HL-60 (cell line): Measurements from ENCODE around the gene SPINK8.

Source experiments
- CTCF ChIP-seq: IDR thresholded peaks from one replicate; pipeline ENCODE4 v1.5.1; 2011; ENCODE audit warnings: low read length, control low read depth, inconsistent platforms; ENCODE audit not compliant: insufficient read depth
- POLR2AphosphoS5 ChIP-seq: IDR thresholded peaks from 2 replicates; pipeline ENCODE4 v1.6.1; 2012; ENCODE audit warnings: low read depth
- REST ChIP-seq: IDR thresholded peaks from 2 replicates; pipeline ENCODE4 v1.6.1; 2012; ENCODE audit warnings: low read depth; ENCODE audit not compliant: insufficient replicate concordance

- no peak for TF ChIP-seq CTCF
- TF ChIP-seq REST, result no peak
- TF ChIP-seq POLR2AphosphoS5, result no peak
Measured at GRCh38 chr3:48268381-48268935, 65.0 kb downstream of the SPINK8 start.
